Erythroblast (primary cell): ENCODE results near the gene ZNF646.

ENCODE experiments used
- GATA1 ChIP-seq: IDR thresholded peaks from 2 replicates; pipeline ENCODE4 v1.6.1; 2011; ENCODE audit warnings: low read depth, mild to moderate bottlenecking, control low read depth, low read length, moderate library complexity
- POLR2A ChIP-seq: IDR thresholded peaks from 2 replicates; pipeline ENCODE4 v1.6.1; 2011; ENCODE audit warnings: mild to moderate bottlenecking, low read length

DNA sequence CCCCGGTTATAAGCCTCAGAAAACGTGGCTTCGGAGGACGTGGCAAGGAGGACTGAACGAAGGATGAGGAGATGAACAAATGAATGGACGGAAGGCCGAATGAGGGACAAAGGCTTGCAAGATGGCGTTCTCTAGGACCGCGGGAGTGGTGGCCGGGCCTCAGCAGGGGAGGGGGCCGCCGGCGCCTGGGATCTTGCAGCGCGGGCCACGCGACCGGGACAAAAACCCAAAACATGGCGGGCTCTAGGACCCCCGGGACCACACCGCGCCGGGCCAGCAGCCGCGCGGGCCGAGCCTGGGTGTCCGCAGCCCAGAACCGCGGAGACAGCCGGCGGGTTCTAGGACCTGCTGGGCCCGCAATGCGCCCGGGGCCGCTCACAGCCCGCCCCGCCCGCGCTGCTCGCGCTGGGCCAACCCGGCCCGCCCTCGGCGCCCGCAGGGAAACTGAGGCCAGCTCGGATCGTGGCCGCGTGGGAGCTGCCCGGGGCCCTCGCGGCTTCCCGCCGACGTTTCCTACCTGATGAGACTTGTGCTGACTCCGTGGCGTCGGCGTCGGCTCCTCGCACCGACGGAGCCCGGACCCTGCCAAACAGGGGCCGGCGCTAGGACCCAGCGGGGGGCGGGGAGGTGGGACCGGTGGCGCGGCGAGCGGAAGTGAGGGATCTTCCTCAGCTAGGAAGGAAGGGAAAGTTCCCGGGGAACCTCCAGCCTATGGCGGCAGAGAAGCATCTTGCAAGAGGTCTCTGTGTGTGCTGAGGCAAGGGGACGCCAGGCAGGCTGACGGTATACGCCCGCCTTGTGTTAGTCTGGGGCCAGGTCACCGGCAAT lies 866 bp upstream of the ZNF646 start:
- no peak for TF ChIP-seq POLR2A
- no peak for TF ChIP-seq GATA1
